Stimulated activated CD8-positive, alpha-beta memory T cell treated with anti-CD3 and anti-CD28 coated beads, Interleukin-4, amount 100 ng/mL, for 24 hours (primary cell): ENCODE data around the gene ATRNL1.

ENCODE experiments used
- DNase-seq: peaks from one replicate; pipeline ENCODE4 v3.0.0-alpha.2; 2020; ENCODE audit warnings: low read depth

Gene ATRNL1

DNA sequence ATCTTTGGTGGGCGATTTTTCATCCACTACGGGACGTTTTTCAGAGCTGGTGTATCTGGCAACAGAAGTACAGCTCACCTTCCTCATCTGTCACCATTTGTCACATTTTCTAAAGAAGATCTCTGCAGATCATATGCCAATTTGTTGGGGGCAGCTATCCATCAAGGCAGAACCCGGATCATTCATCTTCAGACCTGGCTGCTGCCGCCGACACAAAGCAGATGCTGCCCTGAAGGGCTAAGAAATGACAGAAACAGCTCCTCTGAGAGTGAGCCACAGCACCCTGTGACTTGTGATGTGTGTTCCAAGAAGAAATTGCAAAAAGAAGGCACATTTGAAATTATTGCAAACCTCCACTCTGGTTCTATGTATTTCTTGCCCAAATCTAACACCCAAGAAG is 888.9 kb downstream of the ATRNL1 start:
- DNase-seq = no peak

DNA sequence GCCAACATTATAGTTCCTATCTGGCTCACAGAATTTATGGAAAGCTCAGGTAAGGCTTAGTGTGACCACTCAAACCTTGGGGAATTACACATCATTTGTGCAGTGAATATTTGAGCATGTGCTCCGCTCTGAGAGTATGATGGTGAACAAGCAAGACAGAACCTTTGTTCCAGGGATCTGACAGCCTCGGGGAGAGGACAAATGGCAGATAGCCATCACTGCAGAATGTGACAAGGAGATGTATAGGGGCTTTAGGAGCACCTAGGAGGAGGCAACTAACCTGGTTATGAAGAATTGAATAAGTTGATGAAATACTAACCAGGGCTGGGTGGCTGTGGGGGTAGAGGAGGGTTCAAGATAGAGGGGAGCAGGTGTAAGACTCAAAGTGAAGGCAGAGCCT is 889.4 kb downstream of the ATRNL1 start:
- DNase-seq = no peak

DNA sequence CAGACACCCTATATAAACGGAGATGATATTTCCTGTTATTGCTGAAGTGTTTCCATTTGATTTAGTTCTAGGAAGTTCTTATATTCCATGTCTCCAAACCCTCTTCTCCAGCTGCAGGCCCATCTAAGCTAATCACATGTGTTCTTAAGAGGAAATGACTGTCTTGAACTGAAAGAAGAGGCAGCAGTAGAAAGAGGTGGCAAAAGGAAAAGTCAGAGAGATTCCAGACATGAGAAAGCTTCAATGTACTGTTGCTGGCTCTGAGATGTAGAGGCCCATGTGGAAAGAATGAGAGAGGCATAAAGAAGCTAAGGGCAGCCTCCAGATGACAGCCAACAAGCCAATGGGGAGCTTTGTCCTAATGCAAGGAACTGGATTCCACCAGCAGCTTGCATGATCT is 892.6 kb downstream of the ATRNL1 start:
- DNase-seq = no peak

DNA sequence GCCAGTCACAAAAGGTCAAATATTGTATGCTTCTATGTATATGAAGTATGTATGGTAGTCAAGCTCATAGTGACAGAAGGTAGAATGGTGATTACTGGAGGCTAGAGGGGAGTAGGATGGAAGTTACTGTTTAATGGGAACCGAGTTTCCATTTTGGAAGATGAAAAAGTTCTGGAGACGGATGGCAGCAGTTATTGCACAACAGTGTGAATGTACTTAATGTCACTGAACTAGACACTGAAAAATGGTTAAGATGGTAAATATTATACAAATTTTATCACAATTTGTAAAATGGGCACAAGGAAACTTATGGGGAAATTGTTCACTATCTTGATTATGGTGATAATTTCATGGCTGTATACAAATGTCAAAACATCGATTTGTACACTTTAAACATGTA is 895.2 kb downstream of the ATRNL1 start:
- DNase-seq = no peak

DNA sequence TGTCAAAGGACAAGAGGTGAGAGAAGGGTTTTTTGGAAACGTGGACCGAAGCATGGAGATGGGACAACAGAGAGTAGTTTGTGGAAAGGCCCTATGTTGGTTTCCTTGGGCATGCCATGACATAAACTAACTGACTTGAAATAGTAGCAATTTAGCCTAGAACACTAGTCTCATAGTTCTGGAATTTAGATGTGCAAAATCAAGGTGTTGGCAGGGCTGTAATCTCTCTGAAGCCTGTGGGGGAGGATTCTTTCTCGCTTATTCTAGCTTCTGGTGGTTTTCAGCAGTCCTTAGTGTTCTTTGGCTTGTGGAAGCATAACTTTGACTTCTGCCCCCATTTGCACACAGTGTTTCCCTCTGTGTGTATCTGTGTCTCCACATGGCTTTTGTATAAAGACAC is 896.5 kb downstream of the ATRNL1 start:
- no peak for DNase-seq

DNA sequence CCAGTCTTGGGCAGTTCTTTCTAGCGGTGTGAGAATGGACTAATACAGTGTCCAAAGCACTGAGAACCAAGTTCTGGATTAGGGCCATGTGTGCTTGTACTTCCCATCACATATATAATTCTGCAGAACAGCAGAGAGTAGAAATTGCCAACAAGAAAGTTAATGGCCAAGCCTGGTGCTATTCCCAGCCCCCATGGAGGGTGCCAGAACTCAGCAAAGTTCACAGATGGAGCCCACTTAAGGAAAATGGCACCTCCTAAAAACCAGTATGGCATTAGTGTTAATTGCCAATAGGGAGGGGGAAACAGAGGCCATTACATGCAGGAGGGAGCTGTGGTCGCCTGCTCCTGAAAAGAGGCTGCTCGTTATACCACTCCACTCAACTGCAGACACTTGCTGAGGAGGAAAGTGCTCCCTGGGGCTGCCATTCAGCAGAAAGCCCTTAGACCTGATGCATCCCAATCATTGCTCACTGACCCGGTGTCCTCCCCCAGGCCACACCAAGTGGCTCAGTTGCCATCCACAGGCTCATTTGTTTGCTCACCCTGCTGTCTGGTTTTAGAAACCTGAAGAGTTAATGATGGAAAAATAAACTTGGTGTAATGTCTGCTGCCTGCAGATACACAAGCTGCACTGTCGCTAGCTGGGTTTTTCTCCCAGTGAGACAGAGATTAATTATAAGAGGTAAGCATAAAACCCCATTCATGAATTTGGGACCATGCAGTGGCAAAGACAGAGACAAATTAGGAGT is 899.2 kb downstream of the ATRNL1 start:
- no peak for DNase-seq

DNA sequence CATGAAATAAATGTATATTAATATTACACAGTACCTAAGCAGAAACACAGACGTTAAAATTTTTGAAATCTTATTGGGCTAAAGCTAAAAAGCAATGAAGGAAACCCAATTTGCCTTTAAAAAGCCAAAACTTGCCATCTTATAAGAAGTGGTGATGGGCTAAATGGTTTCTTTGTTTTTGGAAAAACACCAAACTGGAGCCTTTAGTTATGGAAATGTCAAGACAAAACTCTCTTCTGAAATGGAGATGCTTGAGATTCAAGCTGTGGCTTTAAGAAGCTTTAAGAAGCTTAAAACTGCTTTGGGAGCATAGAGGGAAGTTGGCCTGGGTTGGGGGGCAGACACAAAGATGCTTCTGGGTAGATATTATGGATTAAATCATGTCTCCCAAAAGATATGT is 902.9 kb downstream of the ATRNL1 start:
- no peak for DNase-seq

DNA sequence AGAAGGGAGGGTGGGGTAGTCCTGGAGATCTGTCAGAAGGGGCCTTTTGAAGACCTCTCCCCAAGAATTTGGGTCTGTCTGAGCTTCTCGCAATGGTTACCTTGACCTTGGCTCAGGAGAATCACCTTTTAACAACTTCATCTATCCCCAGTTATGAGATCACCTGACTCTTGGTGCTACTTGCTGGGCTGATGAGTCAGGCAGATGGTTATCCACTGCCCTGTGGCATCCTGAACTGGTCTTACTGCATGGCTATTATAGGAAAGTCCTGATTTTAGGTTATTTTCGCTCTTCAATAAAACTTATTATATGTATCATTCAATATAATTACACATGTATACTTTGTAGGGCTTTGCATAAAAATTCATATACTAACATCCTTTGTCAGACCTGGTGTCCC is 905.1 kb downstream of the ATRNL1 start:
- no peak for DNase-seq
